Measurements from ENCODE around the gene XPO6. TPM values are rescaled to one million over a fixed set of nuclear protein-coding genes. Genes with fewer than 3 reads are reported as not detected.

XPO6 gene
- total RNA-seq, 4 donors from 2014 or later: 105 to 166 (median 141) TPM

DNA sequence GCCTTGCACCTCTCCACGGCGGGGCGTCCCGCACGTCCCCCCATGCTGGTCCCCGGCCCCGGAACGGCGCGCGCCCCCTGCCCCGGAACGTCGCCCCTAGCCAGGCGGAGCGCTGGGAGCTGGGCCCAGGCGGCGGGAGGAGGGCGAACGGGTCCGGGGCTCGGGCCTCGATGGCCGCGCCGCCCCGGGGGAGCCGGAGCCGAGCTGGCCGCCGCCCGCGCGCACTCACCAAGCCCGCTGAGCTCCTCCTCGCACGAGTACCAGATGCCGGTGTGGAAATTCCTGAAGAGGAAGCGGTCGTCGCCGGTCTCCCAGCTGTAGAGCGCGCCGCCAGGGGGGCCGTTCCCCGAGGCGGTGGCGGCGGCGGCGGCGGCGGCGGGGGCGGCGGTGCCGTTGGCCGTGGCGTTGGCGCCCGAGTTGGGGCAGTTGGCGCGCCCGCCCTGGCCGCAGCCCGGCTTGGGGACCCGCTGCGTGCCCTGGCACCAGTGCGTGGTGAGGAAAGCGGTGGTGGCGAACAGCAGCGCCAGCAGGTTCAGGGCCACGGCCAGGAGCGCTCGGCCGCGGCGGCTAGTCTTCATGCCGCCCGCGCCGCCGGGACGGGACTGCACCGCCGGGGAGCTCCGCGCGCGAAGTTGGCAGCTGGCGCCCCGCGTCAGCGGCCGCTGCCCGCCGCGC is 148.8 kb downstream of the XPO6 start:
- no peak overlapping the region for H3K27ac ChIP-seq
- H3K36me3 ChIP-seq: no peaks in the 10 kb centered on the region
- H3K9me3 ChIP-seq: no peaks in the 10 kb centered on the region
- WGBS, 2 donors: 0 to 2% methylated on average over 4 to 15 of the region's 99 CpGs
- no peak for DNase-seq (ENCODE audit: low spot score in 2 of 2)
- H3K4me3 ChIP-seq: peak overlapping the region in 1 of 4 donors; percentile 40
- peaks cover 0 to 52% of the 10 kb centered on the region in 2 donors for H3K27me3 ChIP-seq
- H3K4me1 ChIP-seq: peaks cover 0 to 28% (median 4%) of the 10 kb centered on the region in 4 donors
- TF ChIP-seq POLR2A (IDR thresholded peaks at IDR 0.05): no peak
- TF ChIP-seq EP300 (IDR thresholded peaks at IDR 0.05): no peak
- TF ChIP-seq, protein P1, sequence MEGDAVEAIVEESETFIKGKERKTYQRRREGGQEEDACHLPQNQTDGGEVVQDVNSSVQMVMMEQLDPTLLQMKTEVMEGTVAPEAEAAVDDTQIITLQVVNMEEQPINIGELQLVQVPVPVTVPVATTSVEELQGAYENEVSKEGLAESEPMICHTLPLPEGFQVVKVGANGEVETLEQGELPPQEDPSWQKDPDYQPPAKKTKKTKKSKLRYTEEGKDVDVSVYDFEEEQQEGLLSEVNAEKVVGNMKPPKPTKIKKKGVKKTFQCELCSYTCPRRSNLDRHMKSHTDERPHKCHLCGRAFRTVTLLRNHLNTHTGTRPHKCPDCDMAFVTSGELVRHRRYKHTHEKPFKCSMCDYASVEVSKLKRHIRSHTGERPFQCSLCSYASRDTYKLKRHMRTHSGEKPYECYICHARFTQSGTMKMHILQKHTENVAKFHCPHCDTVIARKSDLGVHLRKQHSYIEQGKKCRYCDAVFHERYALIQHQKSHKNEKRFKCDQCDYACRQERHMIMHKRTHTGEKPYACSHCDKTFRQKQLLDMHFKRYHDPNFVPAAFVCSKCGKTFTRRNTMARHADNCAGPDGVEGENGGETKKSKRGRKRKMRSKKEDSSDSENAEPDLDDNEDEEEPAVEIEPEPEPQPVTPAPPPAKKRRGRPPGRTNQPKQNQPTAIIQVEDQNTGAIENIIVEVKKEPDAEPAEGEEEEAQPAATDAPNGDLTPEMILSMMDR (IDR thresholded peaks at IDR 0.05): no peak

DNA sequence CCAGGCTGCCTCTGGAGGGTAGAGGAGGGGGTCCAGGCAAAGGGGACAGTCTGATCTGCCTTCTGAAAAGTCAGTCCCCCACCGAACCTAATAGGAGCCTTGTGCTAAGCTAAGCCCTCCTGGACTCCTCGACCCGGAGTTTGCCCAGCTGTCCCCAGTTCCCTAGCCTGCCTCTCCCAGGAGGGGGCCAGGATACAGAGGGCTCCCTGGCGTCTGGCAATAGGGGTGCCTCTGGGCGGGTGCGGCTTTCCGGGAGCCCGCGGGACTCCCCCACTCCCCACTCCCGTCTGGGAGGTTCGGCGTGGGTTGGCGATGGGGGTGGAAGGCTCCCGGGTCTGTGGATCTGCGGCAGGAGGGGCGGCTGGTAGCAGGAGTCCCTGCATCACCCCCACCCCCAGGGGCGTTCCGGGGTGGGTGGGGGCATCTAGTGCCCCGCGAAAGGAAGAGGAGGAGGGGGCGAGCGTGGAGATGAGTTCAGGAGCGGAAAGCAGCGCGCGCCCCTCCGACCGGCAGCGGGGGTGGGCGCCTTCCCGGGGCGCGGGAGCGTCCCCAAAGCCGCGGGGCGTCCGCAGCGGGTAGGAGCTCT is 149.4 kb downstream of the XPO6 start:
- no peaks in the 10 kb centered on the region for H3K9me3 ChIP-seq
- peaks cover 0 to 54% of the 10 kb centered on the region in 2 donors for H3K27me3 ChIP-seq
- H3K27ac ChIP-seq: no peak overlapping the region
- H3K4me1 ChIP-seq: peaks cover 0 to 22% (median 4%) of the 10 kb centered on the region in 4 donors
- no peaks in the 10 kb centered on the region for H3K36me3 ChIP-seq
- TF ChIP-seq POLR2A (IDR thresholded peaks at IDR 0.05): no peak
- TF ChIP-seq, protein P1 (IDR thresholded peaks at IDR 0.05): no peak
- TF ChIP-seq EP300 (IDR thresholded peaks at IDR 0.05): no peak
- no peak for DNase-seq (ENCODE audit: low spot score in 2 of 2)
- WGBS, 2 donors: 17 to 19% methylated on average over 15 to 19 of the region's 39 CpGs
- peak overlapping the region in 1 of 4 donors; percentile 40 for H3K4me3 ChIP-seq

DNA sequence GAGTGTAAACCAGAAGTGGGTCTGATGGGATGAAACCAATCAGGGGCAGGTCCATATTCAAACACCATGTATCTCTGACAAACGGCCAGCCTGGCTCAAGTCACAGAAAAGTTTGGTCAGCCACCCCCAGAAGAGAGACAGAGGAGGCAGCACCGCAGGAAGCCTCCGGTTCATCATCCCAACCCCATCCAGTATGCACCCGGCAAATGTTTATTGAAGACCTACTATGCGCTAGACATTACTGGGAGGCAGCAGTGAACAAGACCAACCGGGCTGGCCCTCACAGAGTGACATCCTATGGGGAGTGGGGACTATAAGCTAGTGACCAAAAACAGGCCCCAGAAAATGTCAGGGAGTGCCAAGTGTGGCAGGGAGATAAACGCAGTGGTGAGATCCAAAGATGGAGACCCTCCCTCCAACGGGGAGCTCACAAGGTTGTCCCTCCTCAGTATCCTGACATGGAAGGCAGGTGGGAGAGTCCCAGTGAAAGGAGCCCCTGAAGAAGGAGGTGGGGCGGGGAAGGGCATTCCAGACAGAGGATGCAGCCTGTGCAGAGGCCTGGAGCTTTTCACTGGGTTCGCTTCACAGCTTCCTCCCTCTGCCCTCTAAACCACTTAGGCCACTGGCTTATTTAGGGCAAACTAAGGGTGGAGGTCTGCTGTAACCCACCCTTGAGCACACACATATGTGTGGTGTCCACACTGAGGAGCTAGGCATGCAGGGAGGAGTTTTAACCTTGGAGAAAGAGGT is 150.2 kb downstream of the XPO6 start:
- no peak for DNase-seq (ENCODE audit: low spot score in 2 of 2)
- Histone ChIP-seq H3K4me1 (peaks cover 0 to 20% (median 4%) of the 10 kb centered on the region in 4 donors), H3K4me3 (no peak overlapping the region), H3K36me3 (no peaks in the 10 kb centered on the region), H3K27me3 (peaks cover 0 to 62% of the 10 kb centered on the region in 2 donors), H3K27ac (no peak overlapping the region), H3K9me3 (no peaks in the 10 kb centered on the region)
- TF ChIP-seq EP300 (IDR thresholded peaks at IDR 0.05): no peak
- TF ChIP-seq, protein P1 (IDR thresholded peaks at IDR 0.05): no peak
- TF ChIP-seq POLR2A (IDR thresholded peaks at IDR 0.05): no peak
- WGBS, 2 donors: 78 to 79% methylated on average over 10 of the region's 10 CpGs

DNA sequence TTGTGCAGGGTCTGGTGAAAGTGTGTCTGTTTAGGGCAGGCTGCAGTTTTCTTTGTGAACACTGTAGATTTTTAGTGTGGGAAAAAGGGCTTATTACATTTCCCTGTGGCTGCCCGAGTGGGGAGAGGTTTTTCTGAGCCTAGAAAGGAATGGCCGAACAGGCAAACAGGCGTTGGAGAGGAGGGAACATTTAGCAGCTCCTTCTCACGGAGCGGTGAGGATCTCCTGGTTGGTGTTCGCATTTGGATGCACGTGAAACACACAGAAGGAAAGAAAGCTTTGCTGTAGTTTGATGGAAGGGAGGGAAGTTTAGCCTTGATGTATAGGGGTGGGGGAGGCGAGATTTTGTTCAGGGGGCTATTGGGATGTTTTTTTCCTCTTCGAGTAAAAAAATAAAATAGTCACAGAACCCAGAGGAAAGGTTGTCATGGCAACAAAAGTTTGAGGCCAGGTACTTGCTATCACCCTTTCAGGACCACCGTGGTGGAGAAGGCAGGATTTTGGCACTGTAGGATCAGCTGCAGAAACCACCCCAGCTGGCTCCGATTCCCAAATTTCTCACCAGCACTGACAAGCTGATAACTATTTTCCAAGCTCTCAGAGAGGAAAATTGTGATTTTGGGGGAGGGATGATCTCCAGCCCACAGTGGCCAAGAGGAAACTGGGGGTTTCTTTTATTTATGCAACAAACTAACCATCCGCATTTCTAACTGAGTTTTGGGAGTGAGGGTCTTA is 151.8 kb downstream of the XPO6 start:
- H3K36me3 ChIP-seq: no peaks in the 10 kb centered on the region
- H3K27me3 ChIP-seq: peaks cover 0 to 66% of the 10 kb centered on the region in 2 donors
- no peak for TF ChIP-seq EP300 (IDR thresholded peaks at IDR 0.05)
- TF ChIP-seq, protein P1 (IDR thresholded peaks at IDR 0.05): no peak
- TF ChIP-seq POLR2A (IDR thresholded peaks at IDR 0.05): no peak
- H3K4me1 ChIP-seq: peaks cover 0 to 20% (median 4%) of the 10 kb centered on the region in 4 donors
- no peak for DNase-seq (ENCODE audit: low spot score in 2 of 2)
- no peak overlapping the region for H3K4me3 ChIP-seq
- H3K27ac ChIP-seq: no peak overlapping the region
- no peaks in the 10 kb centered on the region for H3K9me3 ChIP-seq
- 23 to 25% methylated on average over 12 of the region's 12 CpGs for WGBS, 2 donors

All from tibial nerve (tissue), 4 donors.